Colonic mucosa (tissue), 4 donors: ENCODE measurements around the gene DCAF15. TPM values are rescaled to one million over a fixed set of nuclear protein-coding genes. Genes with fewer than 3 reads are reported as not detected.

ENCODE experiments used
- DNase-seq: peaks from one replicate; pipeline ENCODE4 v3.0.0-alpha.2; 2020
- H3K27ac ChIP-seq: fragments of 200-600 bp; one replicate; pipeline ENCODE4 v1.8.0; 2021
- H3K27me3 ChIP-seq: fragments of 200-600 bp; one replicate; pipeline ENCODE4 v1.8.0; 2021
- H3K36me3 ChIP-seq: fragments of 200-600 bp; one replicate; pipeline ENCODE4 v1.8.0; 2021
- H3K4me1 ChIP-seq: fragments of 200-600 bp; one replicate; pipeline ENCODE4 v1.8.0; 2021; ENCODE audit warnings: mild to moderate bottlenecking
- H3K4me3 ChIP-seq: fragments of 200-600 bp; one replicate; pipeline ENCODE4 v1.8.0; 2021
- H3K9ac ChIP-seq, 2 donors: one replicate each; pipeline ENCODE4 v1.7.0; 2013; ENCODE audit warnings: control low read depth in 2 of 2, low read depth in 2 of 2, low read length in 2 of 2
- H3K9me3 ChIP-seq: fragments of 200-600 bp; one replicate; pipeline ENCODE4 v1.8.0; 2021
- intact Hi-C: fragments of 100-400 bp; cut with DNase I; formaldehyde crosslinking; loops from one replicate; pipeline ENCODE4 v1.14.1; 2022
- total RNA-seq, 2 donors: library from RNA; stranded (reverse); fragmentation: NEBNext Ultra II Directional in 1 of 2; extraction: Animal tissue kit (Norgen Biotek cat#: 25700) in 1 of 2; gene quantifications; one replicate each; pipeline ENCODE4 v1.2.1, GENCODE V29; 2021
- TF ChIP-seq, protein P1 (sequence below): fragments of 200-600 bp; IDR thresholded peaks from one replicate; pipeline ENCODE4 v1.8.0; 2022; ENCODE audit warnings: antibody characterized with exemption, mild to moderate bottlenecking
- donor health status: healthy.
- donor health status: DM: no; HTN: no; CAD: no.
- donor health status: DM: no; HTN: no; CAD: no.

DCAF15 gene
- total RNA-seq, 2 donors from 2014 or later, result 30.2 to 55.1 TPM

DNA sequence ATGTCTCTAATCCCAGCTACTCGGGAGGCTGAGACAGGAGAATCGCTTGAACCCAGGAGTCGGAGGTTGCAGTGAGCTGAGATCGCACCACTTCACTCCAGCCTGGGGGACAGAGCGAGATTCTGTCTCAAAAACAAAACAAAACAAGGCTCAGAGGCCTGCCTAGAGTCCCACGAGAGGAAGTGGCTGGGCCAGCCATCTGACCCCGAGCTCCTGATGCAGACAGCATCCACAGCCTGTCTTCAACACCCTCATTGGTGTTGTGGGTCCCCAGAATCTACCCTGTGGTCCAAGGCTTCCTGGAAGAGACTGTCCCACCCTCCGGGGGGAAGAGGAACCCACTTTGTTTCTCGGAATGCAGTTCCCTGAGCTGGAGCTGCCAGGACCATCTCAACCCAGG, 29.2 kb downstream of the DCAF15 start:
- Histone ChIP-seq H3K4me3 (no peak overlapping the region), H3K9me3 (no peaks in the 10 kb centered on the region), H3K27ac (no peak overlapping the region), H3K4me1 (peaks cover 7% of the 10 kb centered on the region), H3K9ac (no peak overlapping the region), H3K27me3 (no peaks in the 10 kb centered on the region), H3K36me3 (no peaks in the 10 kb centered on the region)
- TF ChIP-seq, protein P1, sequence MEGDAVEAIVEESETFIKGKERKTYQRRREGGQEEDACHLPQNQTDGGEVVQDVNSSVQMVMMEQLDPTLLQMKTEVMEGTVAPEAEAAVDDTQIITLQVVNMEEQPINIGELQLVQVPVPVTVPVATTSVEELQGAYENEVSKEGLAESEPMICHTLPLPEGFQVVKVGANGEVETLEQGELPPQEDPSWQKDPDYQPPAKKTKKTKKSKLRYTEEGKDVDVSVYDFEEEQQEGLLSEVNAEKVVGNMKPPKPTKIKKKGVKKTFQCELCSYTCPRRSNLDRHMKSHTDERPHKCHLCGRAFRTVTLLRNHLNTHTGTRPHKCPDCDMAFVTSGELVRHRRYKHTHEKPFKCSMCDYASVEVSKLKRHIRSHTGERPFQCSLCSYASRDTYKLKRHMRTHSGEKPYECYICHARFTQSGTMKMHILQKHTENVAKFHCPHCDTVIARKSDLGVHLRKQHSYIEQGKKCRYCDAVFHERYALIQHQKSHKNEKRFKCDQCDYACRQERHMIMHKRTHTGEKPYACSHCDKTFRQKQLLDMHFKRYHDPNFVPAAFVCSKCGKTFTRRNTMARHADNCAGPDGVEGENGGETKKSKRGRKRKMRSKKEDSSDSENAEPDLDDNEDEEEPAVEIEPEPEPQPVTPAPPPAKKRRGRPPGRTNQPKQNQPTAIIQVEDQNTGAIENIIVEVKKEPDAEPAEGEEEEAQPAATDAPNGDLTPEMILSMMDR, result no peak
- DNase-seq, result no peak
- intact Hi-C loops, result no loop called here

DNA sequence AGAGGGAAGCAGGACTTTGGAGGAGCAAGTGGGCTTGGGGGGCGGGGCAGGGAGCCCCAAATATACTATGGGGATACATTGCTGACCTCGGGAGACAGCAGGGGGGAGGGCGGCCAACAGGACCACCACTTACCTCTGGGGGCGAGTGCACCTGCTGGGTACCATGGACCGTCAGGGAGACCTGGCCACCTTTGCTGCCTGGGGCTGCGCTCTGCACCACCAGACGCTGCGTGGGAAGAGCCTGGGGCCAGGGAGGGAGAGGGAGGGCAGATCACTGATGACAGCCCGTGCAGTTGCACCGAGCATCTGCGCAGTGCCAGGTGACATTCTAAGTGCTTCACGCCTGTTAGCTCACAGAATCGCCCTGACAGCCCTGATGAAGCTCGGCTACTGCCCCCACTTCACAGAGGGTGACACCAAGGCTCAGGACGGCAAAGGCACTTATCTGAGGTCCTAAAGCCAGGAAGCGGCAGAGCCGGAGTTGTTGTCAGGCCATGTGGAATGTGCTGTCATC, 29.7 kb downstream of the DCAF15 start:
- H3K4me1 ChIP-seq, result peaks cover 7% of the 10 kb centered on the region
- no peak for DNase-seq
- intact Hi-C loops, result no loop called here
- TF ChIP-seq, protein P1, result no peak
- no peak overlapping the region for H3K4me3 ChIP-seq
- H3K27ac ChIP-seq, result no peak overlapping the region
- H3K36me3 ChIP-seq, result no peaks in the 10 kb centered on the region
- no peaks in the 10 kb centered on the region for H3K27me3 ChIP-seq
- no peak overlapping the region for H3K9ac ChIP-seq
- H3K9me3 ChIP-seq, result no peaks in the 10 kb centered on the region

DNA sequence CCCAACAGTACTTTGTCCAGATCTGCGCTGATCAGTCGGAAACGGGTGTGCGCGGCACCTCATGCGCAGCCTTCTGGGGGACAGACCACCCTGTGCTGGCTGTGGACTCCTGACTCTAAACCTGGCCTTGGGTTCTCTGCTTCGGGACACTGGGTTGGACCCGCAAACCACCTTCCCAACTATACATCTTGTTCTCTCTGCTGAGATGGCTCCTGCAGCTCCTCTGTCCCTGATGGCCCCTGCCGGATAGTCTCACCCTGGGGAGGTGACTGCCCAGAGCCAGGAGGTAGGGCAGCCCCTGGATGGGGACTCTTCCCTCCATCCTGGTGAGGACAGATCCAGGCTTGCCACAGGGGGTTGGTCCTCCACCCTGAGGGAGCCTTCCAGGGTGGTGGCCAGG, 30.5 kb downstream of the DCAF15 start:
- intact Hi-C loops, result no loop called here
- no peak for DNase-seq
- peaks cover 7% of the 10 kb centered on the region for H3K4me1 ChIP-seq
- H3K4me3 ChIP-seq, result no peak overlapping the region
- no peaks in the 10 kb centered on the region for H3K27me3 ChIP-seq
- no peak overlapping the region for H3K27ac ChIP-seq
- H3K9me3 ChIP-seq, result no peaks in the 10 kb centered on the region
- no peak overlapping the region for H3K9ac ChIP-seq
- TF ChIP-seq, protein P1, result no peak
- no peaks in the 10 kb centered on the region for H3K36me3 ChIP-seq

DNA sequence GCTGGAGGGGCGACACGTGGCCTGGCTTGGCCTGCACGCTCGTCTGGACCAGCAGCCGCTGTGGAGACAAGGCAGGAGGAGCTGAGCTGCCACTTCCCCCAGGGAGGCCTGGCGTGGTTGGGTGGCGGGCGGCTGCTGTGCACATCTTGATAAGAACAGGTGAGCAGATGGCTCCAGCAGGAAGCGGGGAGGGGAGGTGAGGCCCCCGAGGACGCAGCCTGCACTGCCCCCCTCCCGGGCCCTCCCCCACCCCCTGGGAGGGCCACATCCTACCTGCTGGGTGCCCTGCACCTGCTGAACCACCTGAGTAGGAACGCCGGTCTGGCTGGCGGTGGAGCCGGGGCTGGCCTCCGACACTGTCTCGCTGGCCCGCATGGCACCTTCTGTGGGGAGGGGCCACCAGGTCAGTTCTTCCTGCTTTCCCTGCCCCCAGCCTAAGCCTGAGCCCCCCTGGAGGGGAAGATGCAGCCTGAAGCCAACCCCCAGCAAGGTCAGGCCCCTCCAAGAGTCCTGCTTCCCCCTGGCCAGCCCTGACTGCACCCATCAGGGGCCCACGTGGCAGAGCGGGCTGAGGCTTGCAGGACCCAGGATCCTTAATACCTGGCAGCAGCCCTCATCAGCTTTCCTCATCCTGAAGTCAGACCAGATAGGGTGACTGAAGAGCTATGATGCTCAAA, 31.0 kb downstream of the DCAF15 start:
- no peak overlapping the region for H3K27ac ChIP-seq
- no peaks in the 10 kb centered on the region for H3K36me3 ChIP-seq
- intact Hi-C loops, result no loop called here
- H3K4me1 ChIP-seq, result peaks cover 7% of the 10 kb centered on the region
- H3K9ac ChIP-seq, result no peak overlapping the region
- TF ChIP-seq, protein P1, result no peak
- DNase-seq, result no peak
- no peaks in the 10 kb centered on the region for H3K9me3 ChIP-seq
- no peak overlapping the region for H3K4me3 ChIP-seq
- no peaks in the 10 kb centered on the region for H3K27me3 ChIP-seq

DNA sequence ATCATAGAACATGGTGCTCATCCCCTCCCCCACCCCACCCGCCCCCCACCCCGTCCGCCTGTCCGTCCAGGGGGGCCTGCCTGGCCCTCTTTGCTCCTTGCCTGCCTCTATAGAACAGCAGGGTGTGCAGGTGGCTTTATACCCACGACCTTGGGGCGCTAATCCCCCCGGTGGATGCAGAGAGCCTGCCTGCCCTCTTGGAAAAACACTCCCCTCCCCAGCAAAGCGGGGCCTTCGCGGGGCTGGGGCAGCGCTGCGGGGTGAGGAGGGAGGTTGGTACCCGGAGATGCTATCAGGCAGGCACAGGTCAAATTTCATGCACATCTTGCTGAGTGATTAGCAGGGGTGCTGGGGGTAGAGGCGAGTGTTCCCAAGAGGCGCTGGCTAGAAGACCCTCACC, 31.9 kb downstream of the DCAF15 start:
- TF ChIP-seq, protein P1, result no peak
- H3K27ac ChIP-seq, result no peak overlapping the region
- H3K36me3 ChIP-seq, result no peaks in the 10 kb centered on the region
- H3K9me3 ChIP-seq, result no peaks in the 10 kb centered on the region
- no peak overlapping the region for H3K9ac ChIP-seq
- H3K27me3 ChIP-seq, result no peaks in the 10 kb centered on the region
- DNase-seq, result no peak
- H3K4me3 ChIP-seq, result no peak overlapping the region
- H3K4me1 ChIP-seq, result peaks cover 4% of the 10 kb centered on the region
- intact Hi-C loops, result no loop called here
